Upper lobe of left lung (tissue), 6 donors: ENCODE results near the gene PNPLA8. TPM values are rescaled to one million over a fixed set of nuclear protein-coding genes. Genes with fewer than 3 reads are reported as not detected.

Experiments
- ATAC-seq, 2 donors: fragments of 200-7000 bp; cut with Tn5 transposase; one replicate each; pipeline ENCODE4 v1.9.1; 2022; ENCODE audit warnings: mild to moderate bottlenecking in 2 of 2, moderate library complexity in 2 of 2; ENCODE audit not compliant: low FRiP score in 2 of 2
- DNase-seq, 2 donors: peaks; one replicate each; pipeline ENCODE4 v3.0.0-alpha.2; 2019 to 2020
- H3K27ac ChIP-seq, 4 donors: fragments of 200-600 bp; sonication (generic); one replicate each; pipeline ENCODE4 v1.5.1; 2016 to 2019
- H3K27me3 ChIP-seq, 4 donors: fragments of 200-600 bp; sonication (generic); one replicate each; pipeline ENCODE4 v1.5.1; 2017 to 2019
- H3K36me3 ChIP-seq, 4 donors: fragments of 200-600 bp; sonication (generic); one replicate each; pipeline ENCODE4 v1.5.1; 2016 to 2019
- H3K4me1 ChIP-seq, 4 donors: fragments of 200-600 bp; sonication (generic); one replicate each; pipeline ENCODE4 v1.5.1; 2018 to 2019
- H3K4me3 ChIP-seq, 4 donors: fragments of 200-600 bp; sonication (generic); one replicate each; pipeline ENCODE4 v1.5.1; 2017 to 2019; ENCODE audit warnings: mild to moderate bottlenecking in 2 of 4, moderate library complexity in 1 of 4
- H3K9me3 ChIP-seq, 4 donors: fragments of 200-600 bp; sonication (generic); one replicate each; pipeline ENCODE4 v1.5.1; 2018 to 2019
- EP300 ChIP-seq, 4 donors: sonication (generic); formaldehyde crosslinking; IDR thresholded peaks; one replicate each; pipeline ENCODE4 v1.5.1; 2017; ENCODE audit warnings: antibody characterized with exemption in 4 of 4, control low read depth in 2 of 4
- POLR2A ChIP-seq, 4 donors: fragments of 450-650 bp; IDR thresholded peaks; one replicate each; pipeline ENCODE4 v1.5.1; 2016 to 2017; ENCODE audit warnings: antibody characterized with exemption in 4 of 4, mild to moderate bottlenecking in 2 of 4
- POLR2AphosphoS5 ChIP-seq, 2 donors: sonication (generic); formaldehyde crosslinking; IDR thresholded peaks; one replicate each; pipeline ENCODE4 v1.5.1; 2017; ENCODE audit warnings: antibody characterized with exemption in 2 of 2
- WGBS, 2 donors: methylation state at CpG; one replicate each; pipeline ENCODE4 v1.1.5; 2017 to 2018; 5-methylcytosine and 5-hydroxymethylcytosine counted together
- total RNA-seq, 6 donors: library from RNA; depleted of rRNA in 4 of 6; stranded (reverse); fragments of >200 nt in 4 of 6; gene quantifications; one replicate each; pipeline versions ENCODE4 v1.1.0 to v1.2.1, GENCODE V29; 2016 to 2021
- TF ChIP-seq, protein P1 (sequence below), 6 experiments: fragments of 450-650 bp in 4 of 6; fragments of 200-600 bp in 2 of 6; sonication (generic) in 2 of 6; IDR thresholded peaks; one replicate each; pipeline ENCODE4 v1.5.1; 2016 to 2019; ENCODE audit warnings: antibody characterized with exemption in 6 of 6
- donor health status: DM: no; HTN: no; CAD: no; lungs with moderate emphysema.
- donor health status: DM: no; HTN: yes; CAD: no; lungs with severe emphysema.

PNPLA8 gene
- total RNA-seq, 6 donors from 2014 or later, result 6.5 to 39.1 (median 23.9) TPM

DNA sequence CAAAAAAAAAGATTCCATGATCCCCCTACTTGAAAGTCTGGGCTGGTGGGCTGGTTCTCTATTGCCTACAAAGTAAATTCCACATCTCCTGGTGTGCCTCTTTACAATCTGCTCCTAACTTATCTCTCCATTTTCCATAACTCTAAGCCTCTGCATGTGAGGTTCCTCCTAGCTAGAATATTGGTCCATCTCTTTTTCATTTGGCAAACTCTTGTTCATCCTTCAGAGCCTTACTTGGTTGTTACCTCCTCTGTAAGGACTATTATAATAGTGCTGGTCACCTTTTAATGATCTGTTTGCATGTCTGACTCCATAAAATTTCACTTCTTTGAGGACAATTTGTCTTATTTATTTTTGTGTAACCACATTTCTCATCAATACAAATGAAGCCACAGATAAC, 68.1 kb downstream of the PNPLA8 start:
- peaks cover 0 to 21% (median 10%) of the 10 kb centered on the region in 4 donors for H3K27me3 ChIP-seq
- no peak for ATAC-seq
- H3K4me1 ChIP-seq, result peaks cover 16 to 28% (median 21%) of the 10 kb centered on the region in 4 donors
- TF ChIP-seq POLR2AphosphoS5 (IDR thresholded peaks at IDR 0.05) (no peak), EP300 (IDR thresholded peaks at IDR 0.05) (no peak), POLR2A (IDR thresholded peaks at IDR 0.05) (no peak)
- TF ChIP-seq, protein P1, sequence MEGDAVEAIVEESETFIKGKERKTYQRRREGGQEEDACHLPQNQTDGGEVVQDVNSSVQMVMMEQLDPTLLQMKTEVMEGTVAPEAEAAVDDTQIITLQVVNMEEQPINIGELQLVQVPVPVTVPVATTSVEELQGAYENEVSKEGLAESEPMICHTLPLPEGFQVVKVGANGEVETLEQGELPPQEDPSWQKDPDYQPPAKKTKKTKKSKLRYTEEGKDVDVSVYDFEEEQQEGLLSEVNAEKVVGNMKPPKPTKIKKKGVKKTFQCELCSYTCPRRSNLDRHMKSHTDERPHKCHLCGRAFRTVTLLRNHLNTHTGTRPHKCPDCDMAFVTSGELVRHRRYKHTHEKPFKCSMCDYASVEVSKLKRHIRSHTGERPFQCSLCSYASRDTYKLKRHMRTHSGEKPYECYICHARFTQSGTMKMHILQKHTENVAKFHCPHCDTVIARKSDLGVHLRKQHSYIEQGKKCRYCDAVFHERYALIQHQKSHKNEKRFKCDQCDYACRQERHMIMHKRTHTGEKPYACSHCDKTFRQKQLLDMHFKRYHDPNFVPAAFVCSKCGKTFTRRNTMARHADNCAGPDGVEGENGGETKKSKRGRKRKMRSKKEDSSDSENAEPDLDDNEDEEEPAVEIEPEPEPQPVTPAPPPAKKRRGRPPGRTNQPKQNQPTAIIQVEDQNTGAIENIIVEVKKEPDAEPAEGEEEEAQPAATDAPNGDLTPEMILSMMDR (IDR thresholded peaks at IDR 0.05), result no peak
- no peak overlapping the region for H3K4me3 ChIP-seq
- H3K36me3 ChIP-seq, result no peaks in the 10 kb centered on the region
- no peak for DNase-seq
- no peaks in the 10 kb centered on the region for H3K9me3 ChIP-seq
- no peak overlapping the region for H3K27ac ChIP-seq

DNA sequence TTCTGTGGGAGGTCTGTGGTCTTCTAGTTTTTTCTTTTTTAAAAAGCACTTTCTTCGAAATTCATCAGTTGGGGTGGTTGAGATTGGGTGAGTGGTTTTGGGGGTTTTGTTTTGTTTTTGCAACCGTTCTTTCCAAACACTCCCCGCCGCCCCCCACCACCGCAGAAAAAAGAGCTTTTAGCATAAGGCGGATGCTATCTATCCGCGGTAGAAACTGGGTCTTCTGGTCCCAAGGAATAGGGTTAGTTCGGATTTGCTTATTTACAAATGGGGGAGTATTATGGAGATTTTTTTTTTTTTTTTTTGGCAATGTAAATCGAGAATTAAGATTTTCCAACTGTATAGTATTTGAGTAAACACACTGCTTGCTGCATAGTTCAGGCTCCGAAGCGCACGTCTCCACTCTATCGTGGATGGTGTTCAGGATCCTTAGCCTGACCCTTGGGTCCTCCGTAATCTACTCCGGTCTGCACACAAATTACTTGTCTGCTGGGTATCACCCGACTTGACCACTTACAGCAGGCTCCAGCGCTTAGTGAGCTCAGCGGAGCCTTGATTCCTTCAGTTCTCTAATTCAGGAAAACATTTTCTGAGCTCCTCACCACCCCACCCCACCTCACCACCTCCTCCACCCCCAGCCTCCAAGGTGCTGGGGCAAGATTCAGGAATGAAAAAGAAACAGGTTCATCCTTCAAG, 68.9 kb downstream of the PNPLA8 start:
- H3K27ac ChIP-seq, result no peak overlapping the region
- H3K4me1 ChIP-seq, result peaks cover 16 to 28% (median 21%) of the 10 kb centered on the region in 4 donors
- WGBS, 2 donors, result 13% methylated on average over 19 of the region's 19 CpGs
- no peak for ATAC-seq
- H3K9me3 ChIP-seq, result no peaks in the 10 kb centered on the region
- peaks cover 0 to 21% (median 10%) of the 10 kb centered on the region in 4 donors for H3K27me3 ChIP-seq
- H3K36me3 ChIP-seq, result no peaks in the 10 kb centered on the region
- DNase-seq, result no peak
- no peak for TF ChIP-seq POLR2A (IDR thresholded peaks at IDR 0.05)
- no peak for TF ChIP-seq EP300 (IDR thresholded peaks at IDR 0.05)
- TF ChIP-seq, protein P1 (IDR thresholded peaks at IDR 0.05), result no peak
- no peak for TF ChIP-seq POLR2AphosphoS5 (IDR thresholded peaks at IDR 0.05)
- peak overlapping the region in 3 of 4 donors; percentile 49 to 56 (median 54) for H3K4me3 ChIP-seq

DNA sequence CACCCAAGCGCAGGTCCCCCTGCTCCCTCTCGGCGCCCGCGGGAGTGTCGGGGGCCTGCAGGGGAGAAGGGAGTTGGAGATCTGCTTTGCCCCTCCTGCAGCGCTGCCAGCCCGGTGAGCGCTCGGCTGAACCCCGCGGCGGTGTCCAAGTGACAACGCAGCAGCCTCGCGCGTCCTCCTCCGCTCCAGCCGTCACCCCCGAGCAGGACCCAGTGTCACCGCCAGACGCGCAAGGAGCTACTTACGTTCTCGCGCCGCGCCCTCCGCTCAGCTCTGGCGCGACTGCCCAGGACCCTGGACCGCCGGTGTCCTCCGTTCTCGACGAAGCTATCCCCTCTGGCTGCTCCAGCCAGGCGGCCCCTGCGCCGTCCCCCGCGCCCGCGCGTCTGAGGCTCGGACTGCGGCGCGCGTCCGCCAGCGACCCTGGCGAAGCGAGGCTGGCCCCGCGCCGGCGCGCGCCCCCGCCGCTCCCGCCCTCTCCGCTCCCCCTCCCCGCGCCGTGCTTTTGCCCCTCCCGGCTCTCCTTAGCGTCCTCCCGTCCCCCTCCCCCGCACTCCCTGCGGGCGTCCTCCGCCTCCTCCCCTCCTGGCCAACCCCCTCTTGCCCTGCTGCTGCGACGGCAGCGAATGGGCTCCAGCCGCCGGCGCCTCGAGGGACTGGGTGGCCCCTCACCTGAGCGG, 69.8 kb downstream of the PNPLA8 start, which contains the start of gene NRCAM:
Gene NRCAM, minus strand, starts transcription at position 439 of the 680 bp plus-strand sequence. CDS start 216,372 bp downstream, outside the sequence.
- Histone ChIP-seq H3K27me3 (peaks cover 0 to 21% (median 10%) of the 10 kb centered on the region in 4 donors), H3K4me3 (peak within 1 kb of the TSS; percentile 34 to 56 (median 52)), H3K27ac (peak within 1 kb of the TSS in 3 of 4 donors; percentile 12 to 50 (median 13)), H3K36me3 (no peaks in the 10 kb centered on the region), H3K9me3 (no peaks in the 10 kb centered on the region), H3K4me1 (peaks cover 16 to 28% (median 21%) of the 10 kb centered on the region in 4 donors)
- TF ChIP-seq EP300 (IDR thresholded peaks at IDR 0.05), result no peak
- no peak for TF ChIP-seq POLR2A (IDR thresholded peaks at IDR 0.05)
- TF ChIP-seq, protein P1 (IDR thresholded peaks at IDR 0.05), result no peak
- TF ChIP-seq POLR2AphosphoS5 (IDR thresholded peaks at IDR 0.05), result no peak
- 0% methylated on average over 46 of the region's 81 CpGs; no CpG with 5 or more reads in 1 of the 2 donors for WGBS, 2 donors
- ATAC-seq (peak in 1 of 2 donors; percentile 31), DNase-seq (peak in 1 of 2 donors; percentile 87)

DNA sequence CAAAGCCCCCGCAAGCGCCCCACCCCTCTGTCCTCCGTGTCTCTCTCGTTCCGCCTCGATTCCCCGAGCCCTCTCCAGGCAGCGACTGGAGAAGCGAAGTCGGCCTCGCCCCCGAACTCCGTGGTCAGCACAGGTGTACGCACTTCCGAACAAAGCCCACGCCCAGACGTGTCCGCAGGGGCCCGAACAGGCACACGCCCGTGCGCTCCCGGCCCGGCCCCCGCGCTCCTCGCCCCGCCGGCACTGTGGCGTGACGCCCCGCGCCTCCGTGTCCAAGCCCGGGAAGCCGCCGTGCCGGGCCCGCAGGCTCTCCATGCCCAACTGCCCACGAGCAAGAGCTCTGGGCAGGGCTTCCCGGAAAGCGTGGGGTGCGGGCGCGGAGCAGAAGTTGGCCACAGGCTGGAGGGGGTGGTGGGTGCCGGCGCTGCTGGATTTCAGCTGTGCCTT, 70.4 kb downstream of the PNPLA8 start:
- Histone ChIP-seq H3K36me3 (no peaks in the 10 kb centered on the region), H3K4me1 (peaks cover 16 to 28% (median 21%) of the 10 kb centered on the region in 4 donors), H3K9me3 (no peaks in the 10 kb centered on the region), H3K27me3 (peaks cover 0 to 21% (median 10%) of the 10 kb centered on the region in 4 donors), H3K4me3 (peak overlapping the region; percentile 34 to 56 (median 52)), H3K27ac (peak overlapping the region in 2 of 4 donors; percentile 12 to 13)
- no peak for DNase-seq
- peak in 1 of 2 donors; percentile 31 for ATAC-seq
- 0% methylated on average over 3 of the region's 47 CpGs; no CpG with 5 or more reads in 1 of the 2 donors for WGBS, 2 donors
- no peak for TF ChIP-seq POLR2A (IDR thresholded peaks at IDR 0.05)
- TF ChIP-seq, protein P1 (IDR thresholded peaks at IDR 0.05), result no peak
- no peak for TF ChIP-seq POLR2AphosphoS5 (IDR thresholded peaks at IDR 0.05)
- no peak for TF ChIP-seq EP300 (IDR thresholded peaks at IDR 0.05)
